GM12878 (cell line): Measurements from ENCODE around the gene A1BG. TPM values are rescaled to one million over a fixed set of nuclear protein-coding genes. Genes with fewer than 3 reads are reported as not detected.

Experiments used
- ATAC-seq: fragments of 200-7000 bp; cut with Tn5 transposase; 3 replicates; pipeline ENCODE4 v1.9.1; 2020; ENCODE audit warnings: mild to moderate bottlenecking, moderate library complexity
- BruUV-seq: library from RNA; stranded (reverse); fragments of 400-500 nt; replicated peaks from 2 replicates; lab custom pipeline; 2021; lab: Mats Ljungman, UMichigan
- CTCF ChIA-PET: fragments of 300-600 bp; sonication (Branson Sonifier 250); formaldehyde crosslinking; extraction: SDS; loops from one replicate; lab custom pipeline; 2021; ENCODE audit warnings: inconsistent platforms; lab: Yijun Ruan, JAX
- POLR2A ChIA-PET: fragments of 350-600 bp; formaldehyde crosslinking; extraction: SDS; loops from one replicate; lab custom pipeline; 2021; ENCODE audit warnings: inconsistent platforms; lab: Charles Lee
- RAD21 ChIA-PET: fragments of 300-600 bp; sonication (Branson Sonifier 250); formaldehyde crosslinking; loops from one replicate; lab custom pipeline; 2023; ENCODE audit warnings: antibody characterized with exemption; ENCODE audit not compliant: unreplicated experiment; lab: Charles Lee
- SMC1A ChIA-PET: fragments of 300-600 bp; sonication (Branson Sonifier 250); formaldehyde crosslinking; loops from one replicate; lab custom pipeline; 2023; ENCODE audit not compliant: unreplicated experiment, uncharacterized antibody; lab: Charles Lee
- DNase-seq: peaks from one replicate; pipeline ENCODE4 v3.0.0-alpha.2; 2011; ENCODE audit warnings: low read depth, low spot score
- FAIRE-seq: peaks from 3 replicates; lab custom pipeline; 2011; peaks lifted over from hg19 to GRCh38; lab: Jason Lieb, UNC
- H2AFZ ChIP-seq: 2 replicates; pipeline ENCODE4 v1.6.0; 2011; ENCODE audit warnings: low read depth, low read length, control low read depth; ENCODE audit not compliant: control insufficient read depth
- H3K27ac ChIP-seq: 2 replicates; pipeline ENCODE4 v1.5.1; 2011; ENCODE audit warnings: control low read depth; ENCODE audit not compliant: control insufficient read depth, insufficient read depth
- H3K27me3 ChIP-seq, 2 experiments: replicated peaks in 1 of 2; 2 replicates each; pipeline versions ENCODE4 v1.6.0 to v1.6.1; 2011; ENCODE audit warnings: low read length in 1 of 2; ENCODE audit not compliant: control insufficient read depth in 2 of 2, insufficient read depth in 2 of 2
- H3K36me3 ChIP-seq, 2 experiments: 2 replicates each; pipeline ENCODE4 v1.5.1; 2011; ENCODE audit warnings: low read length in 1 of 2; ENCODE audit not compliant: control insufficient read depth in 2 of 2, insufficient read depth in 2 of 2
- H3K4me1 ChIP-seq: 2 replicates; pipeline ENCODE4 v1.6.1; 2011; ENCODE audit warnings: mild to moderate bottlenecking, low read length, moderate library complexity, mixed read lengths; ENCODE audit not compliant: control insufficient read depth, insufficient read depth
- H3K4me2 ChIP-seq: 2 replicates; pipeline ENCODE4 v1.6.0; 2011; ENCODE audit warnings: control low read depth; ENCODE audit not compliant: control insufficient read depth, insufficient read depth
- H3K4me3 ChIP-seq: fragments of 200-600 bp; sonication (generic); 2 replicates; pipeline ENCODE4 v1.5.1; 2016
- H3K79me2 ChIP-seq: 2 replicates; pipeline ENCODE4 v1.6.0; 2011; ENCODE audit warnings: low read length; ENCODE audit not compliant: control insufficient read depth, insufficient read depth
- H3K9ac ChIP-seq: 2 replicates; pipeline ENCODE4 v1.8.0; 2011; ENCODE audit warnings: low read length, control low read depth, mixed read lengths; ENCODE audit not compliant: control insufficient read depth, insufficient read depth
- H3K9me3 ChIP-seq: replicated peaks from 3 replicates; pipeline ENCODE4 v1.5.1; 2011; ENCODE audit warnings: mild to moderate bottlenecking, low read length; ENCODE audit not compliant: control insufficient read depth, insufficient read depth
- H4K20me1 ChIP-seq: 2 replicates; pipeline ENCODE4 v1.6.0; 2011; ENCODE audit not compliant: control insufficient read depth, insufficient read depth
- FOXM1 ChIP-seq: IDR thresholded peaks from 2 replicates; pipeline ENCODE4 v1.6.1; 2012; ENCODE audit warnings: low read depth, mild to moderate bottlenecking, inconsistent platforms, low read length, moderate library complexity
- MTA2 ChIP-seq: fragments of 450-650 bp; IDR thresholded peaks from 2 replicates; pipeline ENCODE4 v1.6.1; 2016; ENCODE audit warnings: low read depth, mild to moderate bottlenecking, moderate library complexity
- NBN ChIP-seq: fragments of 450-650 bp; IDR thresholded peaks from 2 replicates; pipeline ENCODE4 v1.6.1; 2016
- NFIC ChIP-seq: IDR thresholded peaks from 2 replicates; pipeline ENCODE4 v1.6.1; 2012; ENCODE audit warnings: low read depth, mild to moderate bottlenecking, inconsistent platforms, low read length, moderate library complexity
- NFYB ChIP-seq: IDR thresholded peaks from 2 replicates; pipeline ENCODE4 v1.6.1; 2011; ENCODE audit warnings: low read depth, mild to moderate bottlenecking, low read length, improper control_type of control experiment, moderate library complexity; ENCODE audit not compliant: insufficient read depth
- SIX5 ChIP-seq: IDR thresholded peaks from 2 replicates; pipeline ENCODE4 v1.6.1; 2011; ENCODE audit warnings: mild to moderate bottlenecking, low read depth, low read length, moderate library complexity; ENCODE audit not compliant: severe bottlenecking
- SUPT20H ChIP-seq: IDR thresholded peaks from 2 replicates; pipeline ENCODE4 v1.6.1; 2011; ENCODE audit warnings: low read depth, mild to moderate bottlenecking, low read length, moderate library complexity, borderline replicate concordance; ENCODE audit not compliant: control insufficient read depth
- WGBS: methylation state at CpG from one replicate; pipeline ENCODE4 v1.1.6; 2016; ENCODE audit warnings: low lambda C conversion rate; ENCODE audit not compliant: insufficient replicate concordance, insufficient coverage; ENCODE audit errors: missing lambda C conversion rate; 5-methylcytosine and 5-hydroxymethylcytosine counted together
- in situ Hi-C: fragments of 300-500 bp; cut with MboI; formaldehyde crosslinking; loops from 9 replicates; pipeline ENCODE4 v1.14.3; 2018; ENCODE audit warnings: mixed read lengths
- intact Hi-C: fragments of 100-400 bp; cut with micrococcal nuclease; formaldehyde crosslinking; loops from one replicate; pipeline ENCODE4 v1.14.2; 2022; ENCODE audit not compliant: unreplicated experiment
- polyA plus RNA-seq, 11 experiments: library from polyadenylated mRNA; depleted of rRNA in 4 of 11; unstranded in 6 of 11; stranded (reverse) in 5 of 11; fragments of >200 nt; fragmentation: Nextera tagmentation in 4 of 11; fragmentation: Illumina TruSeq in 1 of 11; extraction: Ambion mirVana in 4 of 11; extraction: Trizol in 1 of 11; gene quantifications; 1 replicate in 1 of 11; 2 replicates in 10 of 11; pipeline versions ENCODE4 v1.2.1 to v1.2.3, GENCODE V29; 2011 to 2016; ENCODE audit warnings: inconsistent platforms in 2 of 11, missing spikeins in 2 of 11, low read depth in 1 of 11
- total RNA-seq, 4 experiments: library from RNA; depleted of rRNA in 3 of 4; stranded (reverse); fragments of >200 nt in 3 of 4; fragmentation: Illumina TruSeq in 1 of 4; extraction: Trizol in 1 of 4; gene quantifications; 2 replicates each; pipeline versions ENCODE4 v1.2.1 to v1.2.3, GENCODE V29; 2013 to 2021
- TF ChIP-seq, protein P1 (sequence below): fragments of 450-650 bp; IDR thresholded peaks from 2 replicates; pipeline ENCODE4 v1.6.1; 2016; ENCODE audit warnings: mild to moderate bottlenecking
- TF ChIP-seq, protein P2 (sequence below): fragments of 450-650 bp; IDR thresholded peaks from 2 replicates; pipeline ENCODE4 v1.6.1; 2017; ENCODE audit warnings: mild to moderate bottlenecking
- TF ChIP-seq, protein P3 (sequence below): fragments of 450-650 bp; IDR thresholded peaks from 2 replicates; pipeline ENCODE4 v1.6.1; 2014; ENCODE audit warnings: mild to moderate bottlenecking
- TF ChIP-seq, protein P4 (sequence below): fragments of 450-650 bp; IDR thresholded peaks from 2 replicates; pipeline ENCODE4 v1.6.1; 2016; ENCODE audit warnings: mild to moderate bottlenecking

Gene A1BG
- total and polyA plus RNA-seq, 10 of the 15 experiments (the other 5 are each of a cell fraction or from before 2014, with no cell fraction given): 0.34 to 29.6 (median 11.8) TPM

DNA sequence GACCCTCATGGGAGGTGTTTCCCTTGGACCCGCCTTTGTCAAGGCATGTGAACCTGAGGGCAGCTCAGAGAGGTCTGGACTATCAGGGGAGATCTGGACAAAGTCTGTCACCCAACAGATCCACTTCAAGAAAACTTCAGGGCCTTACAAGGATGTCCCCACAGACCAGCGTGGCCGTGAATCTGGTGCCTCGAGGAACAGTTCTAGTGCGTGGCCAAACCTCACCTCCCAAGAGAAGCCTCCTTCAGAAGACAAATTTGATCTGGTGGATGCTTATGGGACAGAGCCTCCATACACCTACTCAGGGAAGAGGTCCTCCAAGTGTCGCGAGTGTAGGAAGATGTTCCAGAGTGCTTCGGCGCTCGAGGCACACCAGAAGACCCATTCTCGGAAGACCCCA, 15.0 kb downstream of the A1BG start:
- H3K4me3 ChIP-seq: no peak overlapping the region
- no peaks in the 10 kb centered on the region for H3K79me2 ChIP-seq
- no peaks in the 10 kb centered on the region; the same call in 1 of the 2 replicates for H4K20me1 ChIP-seq
- BruUV-seq: no TSS peak
- H3K36me3 ChIP-seq: peaks cover 7 to 11% of the 10 kb centered on the region in 2 experiments; a peak in 3 of 4 replicates
- ChIA-PET RAD21 (no interaction called here), POLR2A (no interaction called here), CTCF (no interaction called here), SMC1A (no interaction called here)
- no peak overlapping the region for H3K27ac ChIP-seq
- H3K9ac ChIP-seq: no peak overlapping the region
- TF ChIP-seq NBN (no peak), NFIC (no peak), SIX5 (no peak), FOXM1 (no peak), SUPT20H (no peak), NFYB (no peak), MTA2 (no peak)
- TF ChIP-seq, protein P1, sequence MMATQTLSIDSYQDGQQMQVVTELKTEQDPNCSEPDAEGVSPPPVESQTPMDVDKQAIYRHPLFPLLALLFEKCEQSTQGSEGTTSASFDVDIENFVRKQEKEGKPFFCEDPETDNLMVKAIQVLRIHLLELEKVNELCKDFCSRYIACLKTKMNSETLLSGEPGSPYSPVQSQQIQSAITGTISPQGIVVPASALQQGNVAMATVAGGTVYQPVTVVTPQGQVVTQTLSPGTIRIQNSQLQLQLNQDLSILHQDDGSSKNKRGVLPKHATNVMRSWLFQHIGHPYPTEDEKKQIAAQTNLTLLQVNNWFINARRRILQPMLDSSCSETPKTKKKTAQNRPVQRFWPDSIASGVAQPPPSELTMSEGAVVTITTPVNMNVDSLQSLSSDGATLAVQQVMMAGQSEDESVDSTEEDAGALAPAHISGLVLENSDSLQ: no peak
- TF ChIP-seq, protein P2, sequence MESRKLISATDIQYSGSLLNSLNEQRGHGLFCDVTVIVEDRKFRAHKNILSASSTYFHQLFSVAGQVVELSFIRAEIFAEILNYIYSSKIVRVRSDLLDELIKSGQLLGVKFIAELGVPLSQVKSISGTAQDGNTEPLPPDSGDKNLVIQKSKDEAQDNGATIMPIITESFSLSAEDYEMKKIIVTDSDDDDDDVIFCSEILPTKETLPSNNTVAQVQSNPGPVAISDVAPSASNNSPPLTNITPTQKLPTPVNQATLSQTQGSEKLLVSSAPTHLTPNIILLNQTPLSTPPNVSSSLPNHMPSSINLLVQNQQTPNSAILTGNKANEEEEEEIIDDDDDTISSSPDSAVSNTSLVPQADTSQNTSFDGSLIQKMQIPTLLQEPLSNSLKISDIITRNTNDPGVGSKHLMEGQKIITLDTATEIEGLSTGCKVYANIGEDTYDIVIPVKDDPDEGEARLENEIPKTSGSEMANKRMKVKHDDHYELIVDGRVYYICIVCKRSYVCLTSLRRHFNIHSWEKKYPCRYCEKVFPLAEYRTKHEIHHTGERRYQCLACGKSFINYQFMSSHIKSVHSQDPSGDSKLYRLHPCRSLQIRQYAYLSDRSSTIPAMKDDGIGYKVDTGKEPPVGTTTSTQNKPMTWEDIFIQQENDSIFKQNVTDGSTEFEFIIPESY: no peak
- TF ChIP-seq, protein P3, sequence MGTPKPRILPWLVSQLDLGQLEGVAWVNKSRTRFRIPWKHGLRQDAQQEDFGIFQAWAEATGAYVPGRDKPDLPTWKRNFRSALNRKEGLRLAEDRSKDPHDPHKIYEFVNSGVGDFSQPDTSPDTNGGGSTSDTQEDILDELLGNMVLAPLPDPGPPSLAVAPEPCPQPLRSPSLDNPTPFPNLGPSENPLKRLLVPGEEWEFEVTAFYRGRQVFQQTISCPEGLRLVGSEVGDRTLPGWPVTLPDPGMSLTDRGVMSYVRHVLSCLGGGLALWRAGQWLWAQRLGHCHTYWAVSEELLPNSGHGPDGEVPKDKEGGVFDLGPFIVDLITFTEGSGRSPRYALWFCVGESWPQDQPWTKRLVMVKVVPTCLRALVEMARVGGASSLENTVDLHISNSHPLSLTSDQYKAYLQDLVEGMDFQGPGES: no peak
- TF ChIP-seq, protein P4, sequence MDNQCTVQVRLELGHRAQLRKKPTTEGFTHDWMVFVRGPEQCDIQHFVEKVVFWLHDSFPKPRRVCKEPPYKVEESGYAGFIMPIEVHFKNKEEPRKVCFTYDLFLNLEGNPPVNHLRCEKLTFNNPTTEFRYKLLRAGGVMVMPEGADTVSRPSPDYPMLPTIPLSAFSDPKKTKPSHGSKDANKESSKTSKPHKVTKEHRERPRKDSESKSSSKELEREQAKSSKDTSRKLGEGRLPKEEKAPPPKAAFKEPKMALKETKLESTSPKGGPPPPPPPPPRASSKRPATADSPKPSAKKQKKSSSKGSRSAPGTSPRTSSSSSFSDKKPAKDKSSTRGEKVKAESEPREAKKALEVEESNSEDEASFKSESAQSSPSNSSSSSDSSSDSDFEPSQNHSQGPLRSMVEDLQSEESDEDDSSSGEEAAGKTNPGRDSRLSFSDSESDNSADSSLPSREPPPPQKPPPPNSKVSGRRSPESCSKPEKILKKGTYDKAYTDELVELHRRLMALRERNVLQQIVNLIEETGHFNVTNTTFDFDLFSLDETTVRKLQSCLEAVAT: no peak
- H3K27me3 ChIP-seq: no peaks in the 10 kb centered on the region
- no peak for DNase-seq
- in situ Hi-C loops (no loop called here), intact Hi-C loops (no loop called here)
- no peaks in the 10 kb centered on the region; the same call in 2 of the 3 replicates for H3K9me3 ChIP-seq
- no peak overlapping the region for H2AFZ ChIP-seq
- FAIRE-seq: no peak
- 96% methylated on average over 11 of the region's 11 CpGs for WGBS
- H3K4me1 ChIP-seq: no peaks in the 10 kb centered on the region
- H3K4me2 ChIP-seq: no peak overlapping the region
- no peak for ATAC-seq
